ENCODE measurements around the gene TFIP11.

GRCh38 chr22:26486394-26486793 lies 25.9 kb downstream of the TFIP11 start:
- TF ChIP-seq CTCF (IDR thresholded peaks at IDR 0.05) (no peak), POLR2A (IDR thresholded peaks at IDR 0.05) (no peak)
